HCT116 (cell line): ENCODE results near the gene AK2. TPM values are rescaled to one million over a fixed set of nuclear protein-coding genes. Genes with fewer than 3 reads are reported as not detected.

ENCODE experiments used
- ATAC-seq: fragments of 200-7000 bp; cut with Tn5 transposase; 2 replicates; pipeline ENCODE4 v1.9.1; 2020; ENCODE audit warnings: mild to moderate bottlenecking, moderate library complexity
- BruUV-seq: library from RNA; stranded (reverse); fragments of 400-500 nt; replicated peaks from 2 replicates; lab custom pipeline; 2021; lab: Mats Ljungman, UMichigan
- CTCF ChIA-PET: fragments of 300-600 bp; sonication (Branson Sonifier 250); formaldehyde crosslinking; loops from one replicate; lab custom pipeline; 2021; ENCODE audit warnings: antibody characterized with exemption; lab: Charles Lee
- POLR2A ChIA-PET: fragments of 300-600, 350-600 bp; sonication (Branson Sonifier 250); formaldehyde crosslinking; loops from one replicate; lab custom pipeline; 2021; ENCODE audit warnings: antibody characterized with exemption; lab: Charles Lee
- RAD21 ChIA-PET, 2 experiments: fragments of 300-600 bp; sonication (Branson Sonifier 250); formaldehyde crosslinking; loops; one replicate each; lab custom pipeline; 2023; ENCODE audit warnings: low total read pairs in 2 of 2; ENCODE audit not compliant: uncharacterized antibody in 2 of 2, unreplicated experiment in 2 of 2, low non-redundant PET in 1 of 2; lab: Charles Lee
- DNase-seq: peaks from one replicate; pipeline ENCODE4 v3.0.0-alpha.2; 2010; ENCODE audit warnings: low read depth, low spot score
- H2AFZ ChIP-seq: fragments of 200-600 bp; shearing (Covaris generic), sonication (generic); 2 replicates; pipeline ENCODE4 v1.6.1; 2017; ENCODE audit warnings: low read depth, mixed run types, mixed read lengths, antibody characterized with exemption, low read length; ENCODE audit not compliant: poor library complexity, severe bottlenecking
- H3K27ac ChIP-seq: 2 replicates; pipeline ENCODE4 v1.5.1; 2012; ENCODE audit warnings: low read depth, low read length
- H3K27me3 ChIP-seq: fragments of 200-600 bp; sonication (generic); 2 replicates; pipeline ENCODE4 v1.6.1; 2016; ENCODE audit warnings: mixed run types, low read length, mixed read lengths; ENCODE audit not compliant: insufficient read depth
- H3K36me3 ChIP-seq, 2 experiments: fragments of 200-500 bp in 1 of 2; fragments of 200-600 bp in 1 of 2; sonication (Bioruptor generic) in 1 of 2; sonication (generic) in 1 of 2; 2 replicates each; pipeline versions ENCODE4 v1.5.1 to v1.6.1; 2014 to 2016; ENCODE audit warnings: low read length in 2 of 2, inconsistent platforms in 1 of 2, mixed read lengths in 1 of 2, mixed run types in 1 of 2; ENCODE audit not compliant: insufficient read depth in 2 of 2, control insufficient read depth in 1 of 2
- H3K4me1 ChIP-seq, 2 experiments: fragments of 200-600 bp in 1 of 2; sonication (generic) in 1 of 2; 2 replicates each; pipeline versions ENCODE4 v1.5.1 to v1.6.1; 2012 to 2017; ENCODE audit warnings: low read length in 2 of 2, inconsistent platforms in 1 of 2, mild to moderate bottlenecking in 1 of 2, mixed read lengths in 1 of 2, mixed run types in 1 of 2, moderate library complexity in 1 of 2; ENCODE audit not compliant: insufficient read depth in 2 of 2, control insufficient read depth in 1 of 2
- H3K4me2 ChIP-seq: fragments of 200-600 bp; sonication (generic); 2 replicates; pipeline ENCODE4 v1.6.1; 2017; ENCODE audit warnings: mixed run types, low read length, mixed read lengths
- H3K4me3 ChIP-seq, 2 experiments: fragments of 200-600 bp in 1 of 2; sonication (generic) in 1 of 2; replicated peaks in 1 of 2; 2 replicates each; pipeline ENCODE4 v1.5.1; 2011 to 2016; ENCODE audit warnings: low read length in 2 of 2, control low read depth in 1 of 2, low read depth in 1 of 2, mild to moderate bottlenecking in 1 of 2, mixed read lengths in 1 of 2, mixed run types in 1 of 2
- H3K79me2 ChIP-seq: fragments of 200-600 bp; sonication (generic); 2 replicates; pipeline ENCODE4 v1.6.1; 2017; ENCODE audit warnings: mild to moderate bottlenecking, mixed run types, low read length, moderate library complexity, mixed read lengths; ENCODE audit not compliant: insufficient read depth
- H3K9ac ChIP-seq: fragments of 200-600 bp; sonication (generic); 2 replicates; pipeline ENCODE4 v1.6.1; 2016; ENCODE audit warnings: low read length, mixed read lengths
- H3K9me2 ChIP-seq: fragments of 200-600 bp; sonication (generic), shearing (Covaris generic); 2 replicates; pipeline ENCODE4 v1.6.1; 2017; ENCODE audit warnings: mixed run types, mild to moderate bottlenecking, moderate library complexity; ENCODE audit not compliant: insufficient read depth
- H3K9me3 ChIP-seq, 2 experiments: fragments of 200-500 bp in 1 of 2; fragments of 200-600 bp in 1 of 2; sonication (Bioruptor generic) in 1 of 2; sonication (generic) in 1 of 2; 2 replicates each; pipeline ENCODE4 v1.6.1; 2014 to 2017; ENCODE audit warnings: low read length in 2 of 2, mixed read lengths in 2 of 2, inconsistent platforms in 1 of 2, low read depth in 1 of 2, mild to moderate bottlenecking in 1 of 2, mixed run types in 1 of 2, moderate library complexity in 1 of 2; ENCODE audit not compliant: control insufficient read depth in 1 of 2, insufficient read depth in 1 of 2
- H4K20me1 ChIP-seq: fragments of 200-600 bp; sonication (generic), shearing (Covaris generic); 2 replicates; pipeline ENCODE4 v1.6.1; 2017; ENCODE audit warnings: mixed run types, mild to moderate bottlenecking, moderate library complexity; ENCODE audit not compliant: insufficient read depth
- ATF3 ChIP-seq: IDR thresholded peaks from 2 replicates; pipeline ENCODE4 v1.6.1; 2012
- EGR1 ChIP-seq: IDR thresholded peaks from 2 replicates; pipeline ENCODE4 v1.6.1; 2012; ENCODE audit warnings: low read depth
- FOSL1 ChIP-seq: IDR thresholded peaks from 2 replicates; pipeline ENCODE4 v1.6.1; 2012; ENCODE audit warnings: low read depth
- JUND ChIP-seq: IDR thresholded peaks from 2 replicates; pipeline ENCODE4 v1.6.1; 2012
- MAX ChIP-seq: IDR thresholded peaks from 2 replicates; pipeline ENCODE4 v1.6.1; 2012
- POLR2AphosphoS5 ChIP-seq: IDR thresholded peaks from 2 replicates; pipeline ENCODE4 v1.6.1; 2011; ENCODE audit warnings: mild to moderate bottlenecking, low read depth, low read length, moderate library complexity
- REST ChIP-seq: IDR thresholded peaks from 2 replicates; pipeline ENCODE4 v1.6.1; 2012; ENCODE audit warnings: low read depth
- ZFX ChIP-seq: fragments of 450-650 bp; IDR thresholded peaks from 2 replicates; pipeline ENCODE4 v1.6.1; 2017
- intact Hi-C: fragments of 100-400 bp; cut with micrococcal nuclease; formaldehyde crosslinking; loops from 2 replicates; pipeline ENCODE4 v1.10.0; 2022
- total RNA-seq: library from RNA; stranded (reverse); gene quantifications from one replicate; pipeline ENCODE4 v1.2.1, GENCODE V29; 2021; ENCODE audit not compliant: unreplicated experiment

The AK2 gene
- total RNA-seq, 1 experiment from 2014 or later: 233 TPM

- Histone ChIP-seq H3K4me3 (no peak overlapping the region), H2AFZ (no peak overlapping the region), H3K4me1 (peaks cover 4 to 15% of the 10 kb centered on the region in 2 experiments), H4K20me1 (no peaks in the 10 kb centered on the region), H3K36me3 (no peaks in the 10 kb centered on the region), H3K9me2 (no peaks in the 10 kb centered on the region), H3K9ac (no peak overlapping the region), H3K27ac (no peak overlapping the region), H3K27me3 (no peaks in the 10 kb centered on the region), H3K4me2 (no peak overlapping the region), H3K79me2 (no peaks in the 10 kb centered on the region), H3K9me3 (no peaks in the 10 kb centered on the region)
- ATAC-seq (no peak), DNase-seq (no peak)
- intact Hi-C loops: no loop called here
- BruUV-seq: no TSS peak
- CTCF ChIA-PET: interaction anchor here (1.1 kb wide), 1 partner anchor 9 kb away, joined by 5 read pairs; no protein-coding TSS in a partner anchor
- no peak for TF ChIP-seq JUND
- TF ChIP-seq REST: no peak
- TF ChIP-seq POLR2AphosphoS5: peak; percentile 41; the same call in 1 of the 2 replicates
- no peak for TF ChIP-seq ZFX
- TF ChIP-seq FOSL1: no peak
- no peak for TF ChIP-seq MAX
- no peak for TF ChIP-seq ATF3
- no peak for TF ChIP-seq EGR1
- POLR2A ChIA-PET: interaction anchor here (0.7 kb wide), 1 partner anchor 52 kb away, joined by 3 read pairs; no protein-coding TSS in a partner anchor
- RAD21 ChIA-PET: no interaction called here
These were observed 38.6 kb downstream of the AK2 start for GRCh38 chr1:32998064-32998463.
